Measurements from ENCODE around the gene ATG13.

- TF ChIP-seq CTCF (IDR thresholded peaks at IDR 0.05) = no peak
- TF ChIP-seq POLR2A (IDR thresholded peaks at IDR 0.05) = no peak
Measured at GRCh38 chr11:46721286-46721685, 103.9 kb downstream of the ATG13 start.

All from lower leg skin (tissue), 3 donors.